WTC11 (cell line): Measurements from ENCODE around the gene NTRK3.

Experiments
- KAT7 ChIP-seq: sonication (generic); formaldehyde crosslinking; IDR thresholded peaks from 2 replicates; pipeline ENCODE4 v1.8.1; 2023; ENCODE audit warnings: missing genetic modification reagents, mild to moderate bottlenecking, borderline replicate concordance
- NFYB ChIP-seq: sonication (generic); formaldehyde crosslinking; conservative IDR thresholded peaks from 2 replicates; pipeline ENCODE4 v1.8.0; 2022; ENCODE audit warnings: low read depth, missing genetic modification reagents
- TEAD4 ChIP-seq: sonication (generic); formaldehyde crosslinking; IDR thresholded peaks from 2 replicates; pipeline ENCODE4 v1.8.0; 2022; ENCODE audit warnings: mild to moderate bottlenecking, missing genetic modification reagents
- TF ChIP-seq, protein P1 (sequence below): fragments of 200-600 bp; IDR thresholded peaks from 2 replicates; pipeline ENCODE4 v1.8.0; 2022; ENCODE audit warnings: antibody characterized with exemption

DNA sequence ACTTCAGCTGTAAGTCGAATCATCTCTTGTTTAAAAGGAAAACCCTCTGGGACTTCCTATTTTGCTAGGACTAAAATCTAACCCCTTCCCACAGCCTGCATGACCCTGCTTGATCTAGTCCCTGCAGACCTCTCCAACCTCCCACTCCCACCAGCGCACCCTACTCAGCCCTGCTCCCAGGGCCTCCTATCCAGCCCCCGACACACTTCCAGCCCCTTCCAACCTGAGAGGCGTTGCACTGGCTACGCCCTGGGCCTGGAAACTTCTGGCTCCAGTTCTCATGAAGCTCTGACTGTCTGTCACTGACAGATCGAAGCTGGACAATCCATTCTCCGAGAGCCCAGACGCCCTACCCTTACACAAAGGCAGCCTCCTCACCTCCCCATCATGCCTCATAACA, 21.8 kb downstream of the NTRK3 start:
- TF ChIP-seq, protein P1, sequence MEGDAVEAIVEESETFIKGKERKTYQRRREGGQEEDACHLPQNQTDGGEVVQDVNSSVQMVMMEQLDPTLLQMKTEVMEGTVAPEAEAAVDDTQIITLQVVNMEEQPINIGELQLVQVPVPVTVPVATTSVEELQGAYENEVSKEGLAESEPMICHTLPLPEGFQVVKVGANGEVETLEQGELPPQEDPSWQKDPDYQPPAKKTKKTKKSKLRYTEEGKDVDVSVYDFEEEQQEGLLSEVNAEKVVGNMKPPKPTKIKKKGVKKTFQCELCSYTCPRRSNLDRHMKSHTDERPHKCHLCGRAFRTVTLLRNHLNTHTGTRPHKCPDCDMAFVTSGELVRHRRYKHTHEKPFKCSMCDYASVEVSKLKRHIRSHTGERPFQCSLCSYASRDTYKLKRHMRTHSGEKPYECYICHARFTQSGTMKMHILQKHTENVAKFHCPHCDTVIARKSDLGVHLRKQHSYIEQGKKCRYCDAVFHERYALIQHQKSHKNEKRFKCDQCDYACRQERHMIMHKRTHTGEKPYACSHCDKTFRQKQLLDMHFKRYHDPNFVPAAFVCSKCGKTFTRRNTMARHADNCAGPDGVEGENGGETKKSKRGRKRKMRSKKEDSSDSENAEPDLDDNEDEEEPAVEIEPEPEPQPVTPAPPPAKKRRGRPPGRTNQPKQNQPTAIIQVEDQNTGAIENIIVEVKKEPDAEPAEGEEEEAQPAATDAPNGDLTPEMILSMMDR: no peak
- TF ChIP-seq TEAD4 (CRISPR knock-in tag) (no peak), NFYB (CRISPR knock-in tag) (no peak), KAT7 (CRISPR knock-in tag) (no peak)
